HepG2 (cell line): Measurements from ENCODE around the gene SFXN2. TPM values are rescaled to one million over a fixed set of nuclear protein-coding genes. Genes with fewer than 3 reads are reported as not detected.

Experiments used
- ESRRA ChIP-seq: sonication (generic); formaldehyde crosslinking; IDR thresholded peaks from 2 replicates; pipeline ENCODE4 v1.5.1; 2020; ENCODE audit warnings: mild to moderate bottlenecking, low read depth, missing genetic modification reagents
- HMG20B ChIP-seq: conservative IDR thresholded peaks from 2 replicates; pipeline ENCODE4 v1.6.1; 2016; ENCODE audit warnings: missing genetic modification reagents, missing compliant biosample characterization
- KLF16 ChIP-seq, 2 experiments: sonication (generic) in 1 of 2; formaldehyde crosslinking in 1 of 2; IDR thresholded peaks; 2 replicates each; pipeline versions ENCODE4 v1.6.1 to v1.8.0; 2016 to 2023; ENCODE audit warnings: missing genetic modification reagents in 2 of 2, missing compliant biosample characterization in 1 of 2
- MAF1 ChIP-seq: sonication (generic); formaldehyde crosslinking; IDR thresholded peaks from 2 replicates; pipeline ENCODE4 v1.5.0; 2020; ENCODE audit warnings: missing genetic modification reagents, borderline replicate concordance
- MXD4 ChIP-seq: IDR thresholded peaks from 2 replicates; pipeline ENCODE4 v1.6.1; 2016; ENCODE audit warnings: mild to moderate bottlenecking, missing biosample characterization, missing genetic modification reagents
- NFE2 ChIP-seq: sonication (generic); formaldehyde crosslinking; IDR thresholded peaks from 2 replicates; pipeline ENCODE4 v1.4.0; 2020; ENCODE audit warnings: missing genetic modification reagents
- XBP1 ChIP-seq: sonication (generic); formaldehyde crosslinking; IDR thresholded peaks from 2 replicates; pipeline ENCODE4 v1.5.0; 2020; ENCODE audit warnings: missing genetic modification reagents
- ZNF260 ChIP-seq: sonication (generic); formaldehyde crosslinking; IDR thresholded peaks from 2 replicates; pipeline ENCODE4 v1.4.0; 2020; ENCODE audit warnings: missing genetic modification reagents, low read depth, mild to moderate bottlenecking, borderline replicate concordance
- ZNF263 ChIP-seq: sonication (generic); formaldehyde crosslinking; IDR thresholded peaks from 2 replicates; pipeline ENCODE4 v1.4.0; 2020; ENCODE audit warnings: missing genetic modification reagents
- ZNF550 ChIP-seq: sonication (generic); formaldehyde crosslinking; IDR thresholded peaks from 2 replicates; pipeline ENCODE4 v1.4.0; 2020; ENCODE audit warnings: mild to moderate bottlenecking, missing genetic modification reagents, borderline replicate concordance
- ZNF552 ChIP-seq: sonication (generic); formaldehyde crosslinking; IDR thresholded peaks from 2 replicates; pipeline ENCODE4 v1.9.0; 2022; ENCODE audit warnings: missing genetic modification reagents, mild to moderate bottlenecking, borderline replicate concordance
- ZNF572 ChIP-seq: sonication (generic); formaldehyde crosslinking; IDR thresholded peaks from 2 replicates; pipeline ENCODE4 v1.5.1; 2020; ENCODE audit warnings: mild to moderate bottlenecking, missing genetic modification reagents
- ZNF775 ChIP-seq: sonication (generic); formaldehyde crosslinking; IDR thresholded peaks from 2 replicates; pipeline ENCODE4 v1.4.0; 2020; ENCODE audit warnings: missing genetic modification reagents, mild to moderate bottlenecking, moderate library complexity, borderline replicate concordance
- polyA plus RNA-seq, 8 experiments: library from polyadenylated mRNA; depleted of rRNA in 3 of 8; stranded (reverse) in 7 of 8; unstranded in 1 of 8; fragments of >200 nt; fragmentation: Illumina TruSeq in 4 of 8; extraction: Trizol in 4 of 8; gene quantifications; 2 replicates each; pipeline versions ENCODE4 v1.2.1 to v1.2.3, GENCODE V29; 2011 to 2016; ENCODE audit warnings: low read depth in 4 of 8, missing spikeins in 1 of 8, mixed read lengths in 1 of 8; ENCODE audit not compliant: insufficient read depth in 1 of 8
- total RNA-seq, 5 experiments: library from RNA; depleted of rRNA; stranded (reverse); fragments of >200 nt; fragmentation: Illumina TruSeq; extraction: Trizol; gene quantifications; 2 replicates each; pipeline ENCODE4 v1.2.3, GENCODE V29; 2016; ENCODE audit warnings: low read depth in 1 of 5
- TF ChIP-seq, protein P1 (sequence below): sonication (generic); formaldehyde crosslinking; IDR thresholded peaks from 2 replicates; pipeline ENCODE4 v1.4.0; 2020; ENCODE audit warnings: missing genetic modification reagents, borderline replicate concordance
- TF ChIP-seq, protein P2 (sequence below): sonication (generic); formaldehyde crosslinking; conservative IDR thresholded peaks from 2 replicates; pipeline ENCODE4 v1.4.0; 2020; ENCODE audit warnings: missing genetic modification reagents
- TF ChIP-seq, protein P3 (sequence below): sonication (generic); formaldehyde crosslinking; IDR thresholded peaks from 2 replicates; pipeline ENCODE4 v1.4.0; 2020; ENCODE audit warnings: mild to moderate bottlenecking, missing genetic modification reagents, borderline replicate concordance
- TF ChIP-seq, protein P4 (sequence below): sonication (generic); formaldehyde crosslinking; IDR thresholded peaks from 2 replicates; pipeline ENCODE4 v1.5.0; 2020; ENCODE audit warnings: mild to moderate bottlenecking, missing genetic modification reagents
- TF ChIP-seq, protein P5 (sequence below): IDR thresholded peaks from 2 replicates; pipeline ENCODE4 v1.6.1; 2016; ENCODE audit warnings: missing biosample characterization, missing genetic modification reagents, low read depth

The SFXN2 gene
- total and polyA plus RNA-seq, 2 of the 13 experiments (the other 11 are each of a cell fraction or from before 2014, with no cell fraction given), result 12.8 to 21.1 TPM

DNA sequence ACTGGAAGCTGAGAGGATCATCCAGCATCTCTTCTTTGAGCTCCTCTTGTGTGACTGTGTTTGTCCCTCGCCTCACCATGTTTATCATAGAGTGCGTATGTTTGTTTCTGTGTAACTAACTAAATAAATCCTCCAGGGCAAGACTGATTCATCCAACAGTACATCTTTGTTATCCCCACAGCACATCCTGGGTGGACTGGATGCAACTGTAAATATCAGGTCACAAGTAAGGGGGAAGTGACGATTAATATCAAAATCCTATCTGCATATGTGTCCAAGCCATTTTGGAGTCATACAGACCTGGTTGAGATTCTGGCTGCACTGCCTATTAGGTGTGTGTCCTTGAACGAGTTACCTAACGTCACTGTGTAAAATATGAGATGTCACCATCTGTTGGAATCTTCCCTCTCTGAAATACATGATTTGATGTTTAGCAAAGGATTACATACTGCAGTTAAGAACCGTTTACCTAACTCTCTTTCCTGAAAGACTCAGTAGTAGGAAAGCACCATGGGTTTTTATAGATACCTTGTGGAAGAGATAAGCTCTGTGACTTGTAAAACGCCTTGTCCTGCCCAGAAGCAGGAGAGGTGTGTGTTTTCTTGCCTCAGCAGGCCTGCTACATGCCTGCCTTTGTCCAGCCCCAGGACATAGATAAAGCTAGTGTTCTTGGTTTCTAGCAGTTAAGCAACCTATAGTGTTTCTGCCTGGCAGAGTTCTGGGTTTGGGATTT lies 55.1 kb downstream of the SFXN2 start (continued):
- TF ChIP-seq ZNF550, result no peak
- TF ChIP-seq, protein P1, sequence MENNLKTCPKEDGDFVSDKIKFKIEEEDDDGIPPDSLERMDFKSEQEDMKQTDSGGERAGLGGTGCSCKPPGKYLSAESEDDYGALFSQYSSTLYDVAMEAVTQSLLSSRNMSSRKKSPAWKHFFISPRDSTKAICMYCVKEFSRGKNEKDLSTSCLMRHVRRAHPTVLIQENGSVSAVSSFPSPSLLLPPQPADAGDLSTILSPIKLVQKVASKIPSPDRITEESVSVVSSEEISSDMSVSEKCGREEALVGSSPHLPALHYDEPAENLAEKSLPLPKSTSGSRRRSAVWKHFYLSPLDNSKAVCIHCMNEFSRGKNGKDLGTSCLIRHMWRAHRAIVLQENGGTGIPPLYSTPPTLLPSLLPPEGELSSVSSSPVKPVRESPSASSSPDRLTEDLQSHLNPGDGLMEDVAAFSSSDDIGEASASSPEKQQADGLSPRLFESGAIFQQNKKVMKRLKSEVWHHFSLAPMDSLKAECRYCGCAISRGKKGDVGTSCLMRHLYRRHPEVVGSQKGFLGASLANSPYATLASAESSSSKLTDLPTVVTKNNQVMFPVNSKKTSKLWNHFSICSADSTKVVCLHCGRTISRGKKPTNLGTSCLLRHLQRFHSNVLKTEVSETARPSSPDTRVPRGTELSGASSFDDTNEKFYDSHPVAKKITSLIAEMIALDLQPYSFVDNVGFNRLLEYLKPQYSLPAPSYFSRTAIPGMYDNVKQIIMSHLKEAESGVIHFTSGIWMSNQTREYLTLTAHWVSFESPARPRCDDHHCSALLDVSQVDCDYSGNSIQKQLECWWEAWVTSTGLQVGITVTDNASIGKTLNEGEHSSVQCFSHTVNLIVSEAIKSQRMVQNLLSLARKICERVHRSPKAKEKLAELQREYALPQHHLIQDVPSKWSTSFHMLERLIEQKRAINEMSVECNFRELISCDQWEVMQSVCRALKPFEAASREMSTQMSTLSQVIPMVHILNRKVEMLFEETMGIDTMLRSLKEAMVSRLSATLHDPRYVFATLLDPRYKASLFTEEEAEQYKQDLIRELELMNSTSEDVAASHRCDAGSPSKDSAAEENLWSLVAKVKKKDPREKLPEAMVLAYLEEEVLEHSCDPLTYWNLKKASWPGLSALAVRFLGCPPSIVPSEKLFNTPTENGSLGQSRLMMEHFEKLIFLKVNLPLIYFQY (CRISPR knock-in tag), result no peak
- TF ChIP-seq ZNF572 (CRISPR knock-in tag), result no peak
- TF ChIP-seq, protein P2, sequence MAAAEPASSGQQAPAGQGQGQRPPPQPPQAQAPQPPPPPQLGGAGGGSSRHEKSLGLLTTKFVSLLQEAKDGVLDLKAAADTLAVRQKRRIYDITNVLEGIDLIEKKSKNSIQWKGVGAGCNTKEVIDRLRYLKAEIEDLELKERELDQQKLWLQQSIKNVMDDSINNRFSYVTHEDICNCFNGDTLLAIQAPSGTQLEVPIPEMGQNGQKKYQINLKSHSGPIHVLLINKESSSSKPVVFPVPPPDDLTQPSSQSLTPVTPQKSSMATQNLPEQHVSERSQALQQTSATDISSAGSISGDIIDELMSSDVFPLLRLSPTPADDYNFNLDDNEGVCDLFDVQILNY (CRISPR knock-in tag), result no peak
- peak in 1 of 2 experiments; percentile 12; a peak in 1 of 4 replicates for TF ChIP-seq KLF16 (CRISPR knock-in tag; IDR thresholded peaks at IDR 0.05)
- TF ChIP-seq, protein P3, sequence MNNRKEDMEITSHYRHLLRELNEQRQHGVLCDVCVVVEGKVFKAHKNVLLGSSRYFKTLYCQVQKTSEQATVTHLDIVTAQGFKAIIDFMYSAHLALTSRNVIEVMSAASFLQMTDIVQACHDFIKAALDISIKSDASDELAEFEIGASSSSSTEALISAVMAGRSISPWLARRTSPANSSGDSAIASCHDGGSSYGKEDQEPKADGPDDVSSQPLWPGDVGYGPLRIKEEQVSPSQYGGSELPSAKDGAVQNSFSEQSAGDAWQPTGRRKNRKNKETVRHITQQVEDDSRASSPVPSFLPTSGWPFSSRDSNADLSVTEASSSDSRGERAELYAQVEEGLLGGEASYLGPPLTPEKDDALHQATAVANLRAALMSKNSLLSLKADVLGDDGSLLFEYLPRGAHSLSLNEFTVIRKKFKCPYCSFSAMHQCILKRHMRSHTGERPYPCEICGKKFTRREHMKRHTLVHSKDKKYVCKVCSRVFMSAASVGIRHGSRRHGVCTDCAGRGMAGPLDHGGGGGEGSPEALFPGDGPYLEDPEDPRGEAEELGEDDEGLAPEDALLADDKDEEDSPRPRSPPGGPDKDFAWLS (CRISPR knock-in tag), result no peak
- TF ChIP-seq HMG20B (CRISPR knock-in tag), result no peak
- TF ChIP-seq, protein P4, sequence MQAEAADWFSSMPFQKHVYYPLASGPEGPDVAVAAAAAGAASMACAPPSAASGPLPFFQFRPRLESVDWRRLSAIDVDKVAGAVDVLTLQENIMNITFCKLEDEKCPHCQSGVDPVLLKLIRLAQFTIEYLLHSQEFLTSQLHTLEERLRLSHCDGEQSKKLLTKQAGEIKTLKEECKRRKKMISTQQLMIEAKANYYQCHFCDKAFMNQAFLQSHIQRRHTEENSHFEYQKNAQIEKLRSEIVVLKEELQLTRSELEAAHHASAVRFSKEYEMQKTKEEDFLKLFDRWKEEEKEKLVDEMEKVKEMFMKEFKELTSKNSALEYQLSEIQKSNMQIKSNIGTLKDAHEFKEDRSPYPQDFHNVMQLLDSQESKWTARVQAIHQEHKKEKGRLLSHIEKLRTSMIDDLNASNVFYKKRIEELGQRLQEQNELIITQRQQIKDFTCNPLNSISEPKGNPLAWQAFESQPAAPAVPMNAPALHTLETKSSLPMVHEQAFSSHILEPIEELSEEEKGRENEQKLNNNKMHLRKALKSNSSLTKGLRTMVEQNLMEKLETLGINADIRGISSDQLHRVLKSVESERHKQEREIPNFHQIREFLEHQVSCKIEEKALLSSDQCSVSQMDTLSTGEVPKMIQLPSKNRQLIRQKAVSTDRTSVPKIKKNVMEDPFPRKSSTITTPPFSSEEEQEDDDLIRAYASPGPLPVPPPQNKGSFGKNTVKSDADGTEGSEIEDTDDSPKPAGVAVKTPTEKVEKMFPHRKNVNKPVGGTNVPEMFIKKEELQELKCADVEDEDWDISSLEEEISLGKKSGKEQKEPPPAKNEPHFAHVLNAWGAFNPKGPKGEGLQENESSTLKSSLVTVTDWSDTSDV, result no peak
- no peak for TF ChIP-seq MXD4 (CRISPR knock-in tag)
- TF ChIP-seq ZNF552 (CRISPR knock-in tag), result no peak
- TF ChIP-seq XBP1 (CRISPR knock-in tag), result no peak
- no peak for TF ChIP-seq ZNF775 (CRISPR knock-in tag)
- TF ChIP-seq MAF1 (CRISPR knock-in tag), result no peak
- no peak for TF ChIP-seq NFE2 (CRISPR knock-in tag)
- no peak for TF ChIP-seq ESRRA (CRISPR knock-in tag)
- TF ChIP-seq ZNF263 (CRISPR knock-in tag), result no peak
- no peak for TF ChIP-seq ZNF260
- TF ChIP-seq, protein P5, sequence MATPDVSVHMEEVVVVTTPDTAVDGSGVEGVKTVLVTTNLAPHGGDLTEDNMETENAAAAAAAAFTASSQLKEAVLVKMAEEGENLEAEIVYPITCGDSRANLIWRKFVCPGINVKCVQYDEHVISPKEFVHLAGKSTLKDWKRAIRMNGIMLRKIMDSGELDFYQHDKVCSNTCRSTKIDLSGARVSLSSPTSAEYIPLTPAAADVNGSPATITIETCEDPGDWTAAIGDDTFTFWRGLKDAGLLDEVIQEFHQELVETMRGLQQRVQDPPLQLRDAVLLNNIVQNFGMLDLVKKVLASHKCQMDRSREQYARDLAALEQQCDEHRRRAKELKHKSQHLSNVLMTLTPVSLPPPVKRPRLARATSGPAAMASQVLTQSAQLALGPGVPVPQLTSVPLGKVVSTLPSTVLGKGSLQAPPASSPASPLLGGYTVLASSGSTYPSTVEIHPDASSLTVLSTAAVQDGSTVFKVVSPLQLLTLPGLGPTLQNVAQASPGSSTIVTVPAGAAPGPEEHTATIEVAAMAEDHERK (CRISPR knock-in tag), result no peak
